HCT116 (cell line): ENCODE results near the gene APPL2. TPM values are rescaled to one million over a fixed set of nuclear protein-coding genes. Genes with fewer than 3 reads are reported as not detected.

Source experiments
- ATAC-seq: fragments of 200-7000 bp; cut with Tn5 transposase; 2 replicates; pipeline ENCODE4 v1.9.1; 2020; ENCODE audit warnings: mild to moderate bottlenecking, moderate library complexity
- BruUV-seq: library from RNA; stranded (reverse); fragments of 400-500 nt; replicated peaks from 2 replicates; lab custom pipeline; 2021; lab: Mats Ljungman, UMichigan
- CTCF ChIA-PET: fragments of 300-600 bp; sonication (Branson Sonifier 250); formaldehyde crosslinking; loops from one replicate; lab custom pipeline; 2021; ENCODE audit warnings: antibody characterized with exemption; lab: Charles Lee
- POLR2A ChIA-PET: fragments of 300-600, 350-600 bp; sonication (Branson Sonifier 250); formaldehyde crosslinking; loops from one replicate; lab custom pipeline; 2021; ENCODE audit warnings: antibody characterized with exemption; lab: Charles Lee
- RAD21 ChIA-PET, 2 experiments: fragments of 300-600 bp; sonication (Branson Sonifier 250); formaldehyde crosslinking; loops; one replicate each; lab custom pipeline; 2023; ENCODE audit warnings: low total read pairs in 2 of 2; ENCODE audit not compliant: uncharacterized antibody in 2 of 2, unreplicated experiment in 2 of 2, low non-redundant PET in 1 of 2; lab: Charles Lee
- DNase-seq: peaks from one replicate; pipeline ENCODE4 v3.0.0-alpha.2; 2010; ENCODE audit warnings: low read depth, low spot score
- H2AFZ ChIP-seq: fragments of 200-600 bp; shearing (Covaris generic), sonication (generic); 2 replicates; pipeline ENCODE4 v1.6.1; 2017; ENCODE audit warnings: low read depth, mixed run types, mixed read lengths, antibody characterized with exemption, low read length; ENCODE audit not compliant: poor library complexity, severe bottlenecking
- H3K27ac ChIP-seq: 2 replicates; pipeline ENCODE4 v1.5.1; 2012; ENCODE audit warnings: low read depth, low read length
- H3K27me3 ChIP-seq: fragments of 200-600 bp; sonication (generic); 2 replicates; pipeline ENCODE4 v1.6.1; 2016; ENCODE audit warnings: mixed run types, low read length, mixed read lengths; ENCODE audit not compliant: insufficient read depth
- H3K36me3 ChIP-seq, 2 experiments: fragments of 200-500 bp in 1 of 2; fragments of 200-600 bp in 1 of 2; sonication (Bioruptor generic) in 1 of 2; sonication (generic) in 1 of 2; 2 replicates each; pipeline versions ENCODE4 v1.5.1 to v1.6.1; 2014 to 2016; ENCODE audit warnings: low read length in 2 of 2, inconsistent platforms in 1 of 2, mixed read lengths in 1 of 2, mixed run types in 1 of 2; ENCODE audit not compliant: insufficient read depth in 2 of 2, control insufficient read depth in 1 of 2
- H3K4me1 ChIP-seq, 2 experiments: fragments of 200-600 bp in 1 of 2; sonication (generic) in 1 of 2; 2 replicates each; pipeline versions ENCODE4 v1.5.1 to v1.6.1; 2012 to 2017; ENCODE audit warnings: low read length in 2 of 2, inconsistent platforms in 1 of 2, mild to moderate bottlenecking in 1 of 2, mixed read lengths in 1 of 2, mixed run types in 1 of 2, moderate library complexity in 1 of 2; ENCODE audit not compliant: insufficient read depth in 2 of 2, control insufficient read depth in 1 of 2
- H3K4me2 ChIP-seq: fragments of 200-600 bp; sonication (generic); 2 replicates; pipeline ENCODE4 v1.6.1; 2017; ENCODE audit warnings: mixed run types, low read length, mixed read lengths
- H3K4me3 ChIP-seq, 2 experiments: fragments of 200-600 bp in 1 of 2; sonication (generic) in 1 of 2; replicated peaks in 1 of 2; 2 replicates each; pipeline ENCODE4 v1.5.1; 2011 to 2016; ENCODE audit warnings: low read length in 2 of 2, control low read depth in 1 of 2, low read depth in 1 of 2, mild to moderate bottlenecking in 1 of 2, mixed read lengths in 1 of 2, mixed run types in 1 of 2
- H3K79me2 ChIP-seq: fragments of 200-600 bp; sonication (generic); 2 replicates; pipeline ENCODE4 v1.6.1; 2017; ENCODE audit warnings: mild to moderate bottlenecking, mixed run types, low read length, moderate library complexity, mixed read lengths; ENCODE audit not compliant: insufficient read depth
- H3K9ac ChIP-seq: fragments of 200-600 bp; sonication (generic); 2 replicates; pipeline ENCODE4 v1.6.1; 2016; ENCODE audit warnings: low read length, mixed read lengths
- H3K9me2 ChIP-seq: fragments of 200-600 bp; sonication (generic), shearing (Covaris generic); 2 replicates; pipeline ENCODE4 v1.6.1; 2017; ENCODE audit warnings: mixed run types, mild to moderate bottlenecking, moderate library complexity; ENCODE audit not compliant: insufficient read depth
- H3K9me3 ChIP-seq, 2 experiments: fragments of 200-500 bp in 1 of 2; fragments of 200-600 bp in 1 of 2; sonication (Bioruptor generic) in 1 of 2; sonication (generic) in 1 of 2; 2 replicates each; pipeline ENCODE4 v1.6.1; 2014 to 2017; ENCODE audit warnings: low read length in 2 of 2, mixed read lengths in 2 of 2, inconsistent platforms in 1 of 2, low read depth in 1 of 2, mild to moderate bottlenecking in 1 of 2, mixed run types in 1 of 2, moderate library complexity in 1 of 2; ENCODE audit not compliant: control insufficient read depth in 1 of 2, insufficient read depth in 1 of 2
- H4K20me1 ChIP-seq: fragments of 200-600 bp; sonication (generic), shearing (Covaris generic); 2 replicates; pipeline ENCODE4 v1.6.1; 2017; ENCODE audit warnings: mixed run types, mild to moderate bottlenecking, moderate library complexity; ENCODE audit not compliant: insufficient read depth
- CBX3 ChIP-seq: IDR thresholded peaks from 2 replicates; pipeline ENCODE4 v1.6.1; 2012; ENCODE audit warnings: low read depth
- EGR1 ChIP-seq: IDR thresholded peaks from 2 replicates; pipeline ENCODE4 v1.6.1; 2012; ENCODE audit warnings: low read depth
- ELF1 ChIP-seq: IDR thresholded peaks from 2 replicates; pipeline ENCODE4 v1.6.1; 2012; ENCODE audit warnings: low read depth, borderline replicate concordance
- EZH2phosphoT487 ChIP-seq: fragments of 200-600 bp; IDR thresholded peaks from 2 replicates; pipeline ENCODE4 v1.6.1; 2018; ENCODE audit warnings: antibody characterized with exemption, borderline replicate concordance
- RAD21 ChIP-seq: IDR thresholded peaks from 2 replicates; pipeline ENCODE4 v1.6.1; 2012; ENCODE audit warnings: low read depth, mild to moderate bottlenecking
- SP1 ChIP-seq: IDR thresholded peaks from 2 replicates; pipeline ENCODE4 v1.6.1; 2012; ENCODE audit warnings: low read depth
- ZNF274 ChIP-seq: fragments of 200-500 bp; sonication (Bioruptor generic); IDR thresholded peaks from 2 replicates; pipeline ENCODE4 v1.6.1; 2014; ENCODE audit warnings: mild to moderate bottlenecking, low read depth, low read length, inconsistent platforms
- intact Hi-C: fragments of 100-400 bp; cut with micrococcal nuclease; formaldehyde crosslinking; loops from 2 replicates; pipeline ENCODE4 v1.10.0; 2022
- total RNA-seq: library from RNA; stranded (reverse); gene quantifications from one replicate; pipeline ENCODE4 v1.2.1, GENCODE V29; 2021; ENCODE audit not compliant: unreplicated experiment
- TF ChIP-seq, protein P1 (sequence below): IDR thresholded peaks from 2 replicates; pipeline ENCODE4 v1.6.1; 2012; ENCODE audit warnings: low read depth
- TF ChIP-seq, protein P2 (sequence below): IDR thresholded peaks from 2 replicates; pipeline ENCODE4 v1.6.1; 2012

Gene APPL2
- total RNA-seq, 1 experiment from 2014 or later: 22.6 TPM

DNA sequence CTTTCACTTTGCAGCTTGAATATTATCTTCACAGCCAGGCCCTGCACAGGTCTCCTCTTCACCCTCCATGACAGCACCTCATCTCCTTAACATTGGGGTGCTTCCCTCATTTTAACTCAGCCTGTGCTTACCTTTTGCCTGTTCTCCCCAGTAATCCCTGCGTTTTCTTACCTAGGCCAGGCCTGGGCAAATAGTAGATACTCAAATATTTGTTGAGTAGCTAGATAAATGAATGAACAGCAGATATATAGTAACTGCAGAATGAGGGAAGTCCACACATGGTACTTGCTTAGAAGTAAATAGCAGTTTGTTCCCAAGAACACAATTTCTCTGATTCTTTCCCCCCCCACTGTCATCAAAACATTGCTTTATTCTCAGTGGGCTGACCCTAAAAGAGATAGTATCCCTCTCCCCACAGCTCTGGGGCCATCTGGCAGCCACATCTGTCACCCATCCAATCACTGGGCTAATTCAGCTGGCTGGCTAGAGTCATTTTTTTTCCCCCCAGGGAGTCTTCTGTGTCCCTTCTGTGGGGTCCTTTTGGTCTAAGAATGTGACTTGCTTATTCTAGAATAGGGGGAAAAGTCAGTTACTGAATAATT lies 43.2 kb downstream of the APPL2 start:
- ChIA-PET CTCF (no interaction called here), POLR2A (no interaction called here), RAD21 (no interaction called here)
- DNase-seq: no peak
- intact Hi-C loops: no loop called here
- H3K4me1 ChIP-seq: no peaks in the 10 kb centered on the region
- H3K4me2 ChIP-seq: no peak overlapping the region
- no peak overlapping the region for H3K27ac ChIP-seq
- H3K9me3 ChIP-seq: no peaks in the 10 kb centered on the region
- H3K36me3 ChIP-seq: peaks cover 0 to 6% of the 10 kb centered on the region in 2 experiments; a peak in 3 of 4 replicates
- H3K27me3 ChIP-seq: no peaks in the 10 kb centered on the region
- TF ChIP-seq SP1: no peak
- TF ChIP-seq EZH2phosphoT487: no peak
- TF ChIP-seq ZNF274: no peak
- TF ChIP-seq EGR1: no peak
- TF ChIP-seq, protein P1, sequence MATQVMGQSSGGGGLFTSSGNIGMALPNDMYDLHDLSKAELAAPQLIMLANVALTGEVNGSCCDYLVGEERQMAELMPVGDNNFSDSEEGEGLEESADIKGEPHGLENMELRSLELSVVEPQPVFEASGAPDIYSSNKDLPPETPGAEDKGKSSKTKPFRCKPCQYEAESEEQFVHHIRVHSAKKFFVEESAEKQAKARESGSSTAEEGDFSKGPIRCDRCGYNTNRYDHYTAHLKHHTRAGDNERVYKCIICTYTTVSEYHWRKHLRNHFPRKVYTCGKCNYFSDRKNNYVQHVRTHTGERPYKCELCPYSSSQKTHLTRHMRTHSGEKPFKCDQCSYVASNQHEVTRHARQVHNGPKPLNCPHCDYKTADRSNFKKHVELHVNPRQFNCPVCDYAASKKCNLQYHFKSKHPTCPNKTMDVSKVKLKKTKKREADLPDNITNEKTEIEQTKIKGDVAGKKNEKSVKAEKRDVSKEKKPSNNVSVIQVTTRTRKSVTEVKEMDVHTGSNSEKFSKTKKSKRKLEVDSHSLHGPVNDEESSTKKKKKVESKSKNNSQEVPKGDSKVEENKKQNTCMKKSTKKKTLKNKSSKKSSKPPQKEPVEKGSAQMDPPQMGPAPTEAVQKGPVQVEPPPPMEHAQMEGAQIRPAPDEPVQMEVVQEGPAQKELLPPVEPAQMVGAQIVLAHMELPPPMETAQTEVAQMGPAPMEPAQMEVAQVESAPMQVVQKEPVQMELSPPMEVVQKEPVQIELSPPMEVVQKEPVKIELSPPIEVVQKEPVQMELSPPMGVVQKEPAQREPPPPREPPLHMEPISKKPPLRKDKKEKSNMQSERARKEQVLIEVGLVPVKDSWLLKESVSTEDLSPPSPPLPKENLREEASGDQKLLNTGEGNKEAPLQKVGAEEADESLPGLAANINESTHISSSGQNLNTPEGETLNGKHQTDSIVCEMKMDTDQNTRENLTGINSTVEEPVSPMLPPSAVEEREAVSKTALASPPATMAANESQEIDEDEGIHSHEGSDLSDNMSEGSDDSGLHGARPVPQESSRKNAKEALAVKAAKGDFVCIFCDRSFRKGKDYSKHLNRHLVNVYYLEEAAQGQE: no peak
- TF ChIP-seq RAD21: no peak
- TF ChIP-seq, protein P2, sequence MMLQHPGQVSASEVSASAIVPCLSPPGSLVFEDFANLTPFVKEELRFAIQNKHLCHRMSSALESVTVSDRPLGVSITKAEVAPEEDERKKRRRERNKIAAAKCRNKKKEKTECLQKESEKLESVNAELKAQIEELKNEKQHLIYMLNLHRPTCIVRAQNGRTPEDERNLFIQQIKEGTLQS: no peak
- no peak for TF ChIP-seq ELF1
- no peak for TF ChIP-seq CBX3
- H4K20me1 ChIP-seq: no peaks in the 10 kb centered on the region
- no peak overlapping the region for H3K4me3 ChIP-seq
- no peak for ATAC-seq
- H3K9ac ChIP-seq: no peak overlapping the region
- H2AFZ ChIP-seq: no peak overlapping the region
- H3K79me2 ChIP-seq: no peaks in the 10 kb centered on the region
- BruUV-seq: no TSS peak
- no peaks in the 10 kb centered on the region for H3K9me2 ChIP-seq
